ENCODE measurements around the gene MYBBP1A. TPM values are rescaled to one million over a fixed set of nuclear protein-coding genes. Genes with fewer than 3 reads are reported as not detected.

The MYBBP1A gene
- total and polyA plus RNA-seq, 2 of the 13 experiments (the other 11 are each of a cell fraction or from before 2014, with no cell fraction given) = 18.6 to 54.8 TPM

GRCh38 chr17:4576729-4577322 is 21.6 kb upstream of the MYBBP1A start (continued):
- no peak for TF ChIP-seq NFYB (CRISPR knock-in tag; IDR thresholded peaks at IDR 0.05)
- 0 out of 2 replicates have a peak, but pooled peaks have one; percentile 57 for TF ChIP-seq ZNF547 (CRISPR knock-in tag; IDR thresholded peaks at IDR 0.05)
- TF ChIP-seq AGO2 (optimal IDR thresholded peaks at IDR 0.05; ENCODE audit: low read depth, low read length) = peak; percentile 94
- peak; percentile 45 for TF ChIP-seq ZNF687 (CRISPR knock-in tag; IDR thresholded peaks at IDR 0.05)
- peak; percentile 83 for TF ChIP-seq ZFX (CRISPR knock-in tag; IDR thresholded peaks at IDR 0.05; ENCODE audit: low read depth)
- 0 out of 2 replicates have a peak, but pooled peaks have one; percentile 63 for TF ChIP-seq HIVEP1 (CRISPR knock-in tag; IDR thresholded peaks at IDR 0.05)
- no peak for TF ChIP-seq ZNF207 (IDR thresholded peaks at IDR 0.05; ENCODE audit: borderline replicate concordance)
- peak; percentile 21; the same call in 1 of the 2 replicates for TF ChIP-seq MTA1 (CRISPR knock-in tag; IDR thresholded peaks at IDR 0.05; ENCODE audit: borderline replicate concordance)
- peak; percentile 34; the same call in 1 of the 2 replicates for TF ChIP-seq UBTF (CRISPR knock-in tag; IDR thresholded peaks at IDR 0.05)
- peak; percentile 34 for TF ChIP-seq HNRNPLL (IDR thresholded peaks at IDR 0.05; ENCODE audit: low read depth, low read length, poor library complexity, severe bottlenecking)
- TF ChIP-seq ZNF543 (CRISPR knock-in tag; IDR thresholded peaks at IDR 0.05) = 0 out of 2 replicates have a peak, but pooled peaks have one; percentile 43
- no peak for TF ChIP-seq ZNF224 (CRISPR knock-in tag; IDR thresholded peaks at IDR 0.05)
- peak; percentile 22 for TF ChIP-seq ZNF740 (CRISPR knock-in tag; IDR thresholded peaks at IDR 0.05)
- peak; percentile 47; the same call in 1 of the 2 replicates for TF ChIP-seq TAF1 (CRISPR knock-in tag; IDR thresholded peaks at IDR 0.05)
- TF ChIP-seq PRPF4 (IDR thresholded peaks at IDR 0.05; ENCODE audit: low read depth, low read length, poor library complexity, severe bottlenecking) = peak; percentile 94
- peak; percentile 22 for TF ChIP-seq U2AF1 (optimal IDR thresholded peaks at IDR 0.05; ENCODE audit: low read depth, low read length)
- no peak for TF ChIP-seq NR2C2 (CRISPR knock-in tag; IDR thresholded peaks at IDR 0.05; ENCODE audit: borderline replicate concordance)
- no peak for TF ChIP-seq ZNF747 (CRISPR knock-in tag; IDR thresholded peaks at IDR 0.05; ENCODE audit: borderline replicate concordance)
- 0 out of 2 replicates have a peak, but pooled peaks have one; percentile 64 for TF ChIP-seq ZSCAN21 (CRISPR knock-in tag; IDR thresholded peaks at IDR 0.05; ENCODE audit: borderline replicate concordance)
- no peak for TF ChIP-seq ZBTB10 (CRISPR knock-in tag; IDR thresholded peaks at IDR 0.05; ENCODE audit: borderline replicate concordance)
